Measurements from ENCODE around the gene IL9R.
"Not testable (repeated sequence)": the region's sequence is repeated elsewhere in the genome, so short reads cannot be mapped to it uniquely, and the experiment has no call there.

The IL9R gene

GRCh38 chrX:156002507-156002906, 5.0 kb downstream of the IL9R start:
- H3K4me3 ChIP-seq (ENCODE audit: control insufficient read depth, low read depth, low read length): no peak overlapping the region
- no peak for TF ChIP-seq CTCF (IDR thresholded peaks at IDR 0.05; ENCODE audit: control insufficient read depth, insufficient read depth, low read depth, low read length, missing control alignments)
- DNase-seq (ENCODE audit: low read depth): no peak

DNA sequence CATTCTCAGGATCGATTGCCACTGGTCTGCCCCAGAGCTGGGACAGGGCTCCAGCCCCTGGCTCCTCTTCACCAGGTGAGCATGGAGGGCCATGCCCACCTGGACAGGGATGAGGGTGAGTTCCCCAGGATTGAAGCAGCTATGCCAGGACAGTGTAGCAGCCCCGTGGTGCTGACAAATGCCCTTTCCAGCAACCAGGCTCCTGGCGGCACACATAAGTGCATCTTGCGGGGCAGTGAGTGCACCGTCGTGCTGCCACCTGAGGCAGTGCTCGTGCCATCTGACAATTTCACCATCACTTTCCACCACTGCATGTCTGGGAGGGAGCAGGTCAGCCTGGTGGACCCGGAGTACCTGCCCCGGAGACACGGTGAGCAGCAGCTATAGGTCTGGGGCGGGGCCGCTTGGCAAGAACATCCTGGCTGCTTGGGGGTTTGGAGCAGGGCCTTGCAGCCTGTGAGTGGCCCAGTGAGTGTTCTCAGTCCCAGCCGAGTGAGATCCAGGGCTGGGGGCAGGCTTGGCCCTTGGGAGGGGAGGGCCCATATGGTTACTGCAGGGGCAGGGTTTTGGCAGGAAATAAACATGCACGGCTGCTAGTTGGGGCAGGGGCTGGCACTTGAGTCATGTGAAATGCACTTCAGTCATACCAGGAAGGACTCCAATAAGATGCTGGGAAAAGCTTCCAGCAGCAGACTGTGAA, 6.1 kb downstream of the IL9R start:
- no peak for TF ChIP-seq CTCF (IDR thresholded peaks at IDR 0.05; ENCODE audit: control insufficient read depth, insufficient read depth, low read depth, low read length, missing control alignments)
- no peak overlapping the region for H3K4me3 ChIP-seq (ENCODE audit: control insufficient read depth, low read depth, low read length)
- no peak for DNase-seq (ENCODE audit: low read depth)

DNA sequence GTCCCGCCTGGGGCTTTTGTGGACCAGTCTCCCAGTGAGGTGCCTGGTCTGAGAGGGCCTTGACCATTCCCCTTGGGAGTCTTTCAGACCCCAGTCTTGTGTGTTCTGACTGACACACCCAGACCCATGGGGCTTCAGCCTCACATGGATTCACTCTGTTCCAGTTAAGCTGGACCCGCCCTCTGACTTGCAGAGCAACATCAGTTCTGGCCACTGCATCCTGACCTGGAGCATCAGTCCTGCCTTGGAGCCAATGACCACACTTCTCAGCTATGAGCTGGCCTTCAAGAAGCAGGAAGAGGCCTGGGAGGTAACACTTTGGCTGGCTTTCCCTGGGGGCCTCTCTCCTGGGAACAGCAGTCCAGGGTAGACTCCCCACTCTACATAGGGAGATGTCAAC, 6.8 kb downstream of the IL9R start:
- no peak overlapping the region for H3K4me3 ChIP-seq (ENCODE audit: control insufficient read depth, low read depth, low read length)
- DNase-seq (ENCODE audit: low read depth): no peak
- no peak for TF ChIP-seq CTCF (IDR thresholded peaks at IDR 0.05; ENCODE audit: control insufficient read depth, insufficient read depth, low read depth, low read length, missing control alignments)

- no peak for DNase-seq (ENCODE audit: low read depth)
- no peak overlapping the region for H3K4me3 ChIP-seq (ENCODE audit: control insufficient read depth, low read depth, low read length)
- no peak for TF ChIP-seq CTCF (IDR thresholded peaks at IDR 0.05; ENCODE audit: control insufficient read depth, insufficient read depth, low read depth, low read length, missing control alignments)
Measured at GRCh38 chrX:156004740-156005139, 7.2 kb downstream of the IL9R start.

GRCh38 chrX:156005144-156005543, 7.6 kb downstream of the IL9R start:
- no peak for TF ChIP-seq CTCF (IDR thresholded peaks at IDR 0.05; ENCODE audit: control insufficient read depth, insufficient read depth, low read depth, low read length, missing control alignments)
- no peak overlapping the region for H3K4me3 ChIP-seq (ENCODE audit: control insufficient read depth, low read depth, low read length)
- no peak for DNase-seq (ENCODE audit: low read depth)

- DNase-seq (ENCODE audit: low read depth); H3K4me3 ChIP-seq (ENCODE audit: control insufficient read depth, low read depth, low read length): not testable (repeated sequence)
Measured at GRCh38 chrX:156006468-156006867, 9.0 kb downstream of the IL9R start.

DNA sequence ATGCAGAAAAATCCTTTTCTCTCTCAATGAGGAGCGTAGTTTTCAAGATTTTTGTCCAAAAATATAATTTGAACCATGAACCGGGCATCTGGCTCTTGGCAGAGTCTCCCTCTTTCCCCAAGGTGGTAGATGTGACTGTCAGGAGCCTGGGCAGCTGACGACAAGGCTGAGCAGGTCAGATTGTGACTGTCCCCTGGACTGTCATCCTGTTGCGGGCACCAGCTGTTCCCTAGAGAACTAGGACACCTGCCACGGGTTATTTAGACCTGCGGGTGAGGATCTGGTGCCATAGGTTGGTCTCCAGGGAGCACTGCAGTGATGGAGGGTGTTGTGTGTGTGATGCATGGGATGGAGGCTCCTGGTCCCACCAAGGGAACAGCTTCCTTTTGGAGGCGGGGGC, 10.9 kb downstream of the IL9R start:
- DNase-seq (ENCODE audit: low read depth): not testable (repeated sequence)

DNA sequence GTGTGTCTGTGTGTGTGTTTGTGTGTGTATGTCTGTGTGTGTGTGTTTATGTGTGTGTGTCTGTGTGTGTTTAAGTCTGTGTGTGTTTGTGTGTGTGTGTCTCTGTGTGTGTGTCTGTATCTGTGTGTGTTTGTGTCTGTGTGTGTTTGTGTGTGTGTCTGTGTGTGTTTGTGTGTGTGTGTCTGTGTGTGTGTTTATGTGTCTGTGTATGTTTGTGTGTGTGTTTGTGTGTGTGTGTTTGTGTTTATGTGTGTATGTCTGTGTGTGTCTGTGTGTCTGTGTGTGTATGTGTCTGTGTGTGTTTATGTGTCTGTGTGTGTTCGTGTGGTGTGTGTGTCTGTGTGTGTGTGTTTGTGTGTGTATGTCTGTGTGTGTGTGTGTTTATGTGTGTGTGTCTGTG, 11.4 kb downstream of the IL9R start:
- DNase-seq (ENCODE audit: low read depth): no peak
- no peak overlapping the region for H3K4me3 ChIP-seq (ENCODE audit: control insufficient read depth, low read depth, low read length)
- no peak for TF ChIP-seq CTCF (IDR thresholded peaks at IDR 0.05; ENCODE audit: control insufficient read depth, insufficient read depth, low read depth, low read length, missing control alignments)

More for the DNA sequence above, 10.9 kb downstream of the IL9R start:
- not testable (repeated sequence) for H3K4me3 ChIP-seq (ENCODE audit: control insufficient read depth, low read depth, low read length)

GRCh38 chrX:156009691-156010090, 12.2 kb downstream of the IL9R start:
- not testable (repeated sequence) for DNase-seq (ENCODE audit: low read depth); H3K4me3 ChIP-seq (ENCODE audit: control insufficient read depth, low read depth, low read length)

GRCh38 chrX:156013286-156013953, 15.9 kb downstream of the IL9R start:
- H3K4me3 ChIP-seq (ENCODE audit: control insufficient read depth, low read depth, low read length); DNase-seq (ENCODE audit: low read depth): not testable (repeated sequence)

GRCh38 chrX:156019846-156020245, 22.4 kb downstream of the IL9R start:
- DNase-seq (ENCODE audit: low read depth): not testable (repeated sequence)

More at GRCh38 chrX:156019846-156020245, 22.4 kb downstream of the IL9R start:
- H3K4me3 ChIP-seq (ENCODE audit: control insufficient read depth, low read depth, low read length): not testable (repeated sequence)

Data from AG09309 (cell line).